ENCODE data around the gene LGALS3BP. TPM values are rescaled to one million over a fixed set of nuclear protein-coding genes. Genes with fewer than 3 reads are reported as not detected.

LGALS3BP gene
- total RNA-seq, 1 experiment from 2014 or later: 507 TPM

GRCh38 chr17:79006046-79006445 is 26.3 kb upstream of the LGALS3BP start:
- Histone ChIP-seq H3K27ac (peak overlapping the region; percentile 76), H3K4me3 (peak overlapping the region; percentile 16; the same call in 1 of the 2 replicates), H3K4me2 (peak overlapping the region; percentile 72), H2AFZ (no peak overlapping the region), H3K27me3 (ENCODE audit: insufficient read depth, low read depth) (no peaks in the 10 kb centered on the region), H3K9me3 (ENCODE audit: insufficient read depth, low read depth) (no peaks in the 10 kb centered on the region), H3F3A (ENCODE audit: insufficient read depth, low read depth) (peaks cover 21% of the 10 kb centered on the region; the same call in 1 of the 2 replicates), H3K9me2 (ENCODE audit: insufficient read depth) (no peaks in the 10 kb centered on the region), H4K20me1 (ENCODE audit: insufficient read depth) (peaks cover 1% of the 10 kb centered on the region; the same call in 1 of the 2 replicates), H3K36me3 (ENCODE audit: low read depth) (peaks cover 8% of the 10 kb centered on the region; the same call in 1 of the 2 replicates), H3K79me2 (ENCODE audit: low read depth) (peaks cover 67% of the 10 kb centered on the region), H3K4me1 (replicated peaks; ENCODE audit: insufficient read depth) (peaks cover 48% of the 10 kb centered on the region)
- POLR2A ChIA-PET (ENCODE audit: unreplicated experiment): interaction anchor here (1.2 kb wide), 1 partner anchor 10 kb away, joined by 11 read pairs; no protein-coding TSS in a partner anchor
- intact Hi-C loops (cut with micrococcal nuclease; ENCODE audit: unreplicated experiment): no loop called here
- TF ChIP-seq CTCF (conservative IDR thresholded peaks at IDR 0.05) (no peak), EZH2 (IDR thresholded peaks at IDR 0.05; ENCODE audit: low read depth) (no peak)
- CTCF ChIA-PET: interaction anchor here (1.2 kb wide), 1 partner anchor 10 kb away, joined by 5 read pairs; no protein-coding TSS in a partner anchor
- BruUV-seq (replicated peaks): no TSS peak
- DNase-seq: no peak

GRCh38 chr17:79005063-79005861 is 25.5 kb upstream of the LGALS3BP start:
- Histone ChIP-seq H3K9me3 (ENCODE audit: insufficient read depth, low read depth) (no peaks in the 10 kb centered on the region), H3K79me2 (ENCODE audit: low read depth) (peaks cover 75% of the 10 kb centered on the region), H4K20me1 (ENCODE audit: insufficient read depth) (peaks cover 4% of the 10 kb centered on the region; the same call in 1 of the 2 replicates), H3F3A (ENCODE audit: insufficient read depth, low read depth) (peaks cover 17% of the 10 kb centered on the region; the same call in 1 of the 2 replicates), H3K27me3 (ENCODE audit: insufficient read depth, low read depth) (no peaks in the 10 kb centered on the region), H3K36me3 (ENCODE audit: low read depth) (peaks cover 8% of the 10 kb centered on the region; the same call in 1 of the 2 replicates), H3K9me2 (ENCODE audit: insufficient read depth) (no peaks in the 10 kb centered on the region), H2AFZ (no peak overlapping the region), H3K27ac (peak overlapping the region; percentile 76), H3K4me1 (replicated peaks; ENCODE audit: insufficient read depth) (peaks cover 40% of the 10 kb centered on the region), H3K4me3 (peak overlapping the region; percentile 16; the same call in 1 of the 2 replicates), H3K4me2 (peak overlapping the region; percentile 72)
- peak; percentile 85 to 89 for DNase-seq
- TF ChIP-seq CTCF (conservative IDR thresholded peaks at IDR 0.05) (no peak), EZH2 (IDR thresholded peaks at IDR 0.05; ENCODE audit: low read depth) (no peak)
- intact Hi-C loops (cut with micrococcal nuclease; ENCODE audit: unreplicated experiment): loop anchor here (2.0 kb wide), 2 partner anchors 22 to 26 kb away; partner anchors contain the start of gene LGALS3BP
- ChIA-PET POLR2A (ENCODE audit: unreplicated experiment) (interaction anchor here (0.6 to 1.2 kb wide), 2 partner anchors 9 to 22 kb away, joined by 3 to 11 read pairs; no protein-coding TSS in a partner anchor), CTCF (interaction anchor here (0.6 to 1.2 kb wide), 4 partner anchors 9 to 467 kb away, joined by 3 to 5 read pairs (median 4); no protein-coding TSS in a partner anchor)
- no TSS peak for BruUV-seq (replicated peaks)

GRCh38 chr17:79003661-79004411 is 24.1 kb upstream of the LGALS3BP start:
- intact Hi-C loops (cut with micrococcal nuclease; ENCODE audit: unreplicated experiment): loop anchor here (2.0 kb wide), 2 partner anchors 23 to 25 kb away; partner anchors contain the start of gene LGALS3BP
- CTCF ChIA-PET: no interaction called here

More at GRCh38 chr17:79003661-79004411, 24.1 kb upstream of the LGALS3BP start:
- no TSS peak for BruUV-seq (replicated peaks)
- TF ChIP-seq EZH2 (IDR thresholded peaks at IDR 0.05; ENCODE audit: low read depth): no peak
- TF ChIP-seq CTCF (conservative IDR thresholded peaks at IDR 0.05): no peak
- Histone ChIP-seq H3F3A (ENCODE audit: insufficient read depth, low read depth) (peaks cover 17% of the 10 kb centered on the region; the same call in 1 of the 2 replicates), H3K4me2 (peak overlapping the region; percentile 34), H3K27ac (no peak overlapping the region), H3K9me2 (ENCODE audit: insufficient read depth) (no peaks in the 10 kb centered on the region), H3K4me3 (no peak overlapping the region), H3K79me2 (ENCODE audit: low read depth) (peaks cover 81% of the 10 kb centered on the region), H3K4me1 (replicated peaks; ENCODE audit: insufficient read depth) (peaks cover 35% of the 10 kb centered on the region), H3K36me3 (ENCODE audit: low read depth) (peaks cover 12% of the 10 kb centered on the region; the same call in 1 of the 2 replicates), H2AFZ (no peak overlapping the region), H4K20me1 (ENCODE audit: insufficient read depth) (peaks cover 4% of the 10 kb centered on the region; the same call in 1 of the 2 replicates), H3K27me3 (ENCODE audit: insufficient read depth, low read depth) (no peaks in the 10 kb centered on the region), H3K9me3 (ENCODE audit: insufficient read depth, low read depth) (no peaks in the 10 kb centered on the region)
- POLR2A ChIA-PET (ENCODE audit: unreplicated experiment): no interaction called here
- no peak for DNase-seq

Data from PC-9 (cell line).